IPS-18c (cell line): Measurements from ENCODE around the gene C11orf65.

ENCODE experiments used
- H3K4me3 ChIP-seq: 2 replicates; pipeline ENCODE4 v1.7.0; 2013; ENCODE audit warnings: low read depth, mild to moderate bottlenecking, low read length, moderate library complexity; ENCODE audit not compliant: insufficient read depth
- H3K9me3 ChIP-seq: one replicate; pipeline ENCODE4 v1.6.1; 2013; ENCODE audit warnings: mild to moderate bottlenecking, low read length, moderate library complexity; ENCODE audit not compliant: control insufficient read depth, insufficient read depth

Gene C11orf65

GRCh38 chr11:108467091-108467823 lies at the start of gene C11orf65:
Gene C11orf65 (minus strand): TSS chr11:108467529. CDS start chr11:108461559, 5,970 bp downstream.
- Histone ChIP-seq H3K9me3 (no peaks in the 10 kb centered on the region), H3K4me3 (peak within 1 kb of the TSS; percentile 78)

GRCh38 chr11:108516125-108516524 lies 48.8 kb upstream of the C11orf65 start:
- no peaks in the 10 kb centered on the region for H3K9me3 ChIP-seq
- H3K4me3 ChIP-seq = no peak overlapping the region

GRCh38 chr11:108512708-108513107 lies 45.4 kb upstream of the C11orf65 start:
- no peak overlapping the region for H3K4me3 ChIP-seq
- no peaks in the 10 kb centered on the region for H3K9me3 ChIP-seq

GRCh38 chr11:108511851-108512474 lies 44.6 kb upstream of the C11orf65 start:
- no peaks in the 10 kb centered on the region for H3K9me3 ChIP-seq
- no peak overlapping the region for H3K4me3 ChIP-seq

GRCh38 chr11:108508653-108509593 lies 41.6 kb upstream of the C11orf65 start:
- Histone ChIP-seq H3K4me3 (no peak overlapping the region), H3K9me3 (no peaks in the 10 kb centered on the region)

GRCh38 chr11:108501396-108501795 lies 34.1 kb upstream of the C11orf65 start:
- H3K9me3 ChIP-seq = no peaks in the 10 kb centered on the region
- H3K4me3 ChIP-seq = no peak overlapping the region

GRCh38 chr11:108500721-108501120 lies 33.4 kb upstream of the C11orf65 start:
- Histone ChIP-seq H3K9me3 (no peaks in the 10 kb centered on the region), H3K4me3 (no peak overlapping the region)

- no peaks in the 10 kb centered on the region for H3K9me3 ChIP-seq
- H3K4me3 ChIP-seq = no peak overlapping the region
These were observed 32.8 kb upstream of the C11orf65 start for GRCh38 chr11:108500169-108500568.

- H3K4me3 ChIP-seq = peak overlapping the region; percentile 75; the same call in 1 of the 2 replicates
- H3K9me3 ChIP-seq = no peaks in the 10 kb centered on the region
These were observed 31.6 kb upstream of the C11orf65 start for GRCh38 chr11:108498816-108499408.

- Histone ChIP-seq H3K4me3 (peak within 1 kb of the TSS; percentile 75), H3K9me3 (no peaks in the 10 kb centered on the region)
These were observed 30.9 kb upstream of the C11orf65 start, which contains the start of gene POGLUT3 for GRCh38 chr11:108498046-108498815. Gene POGLUT3 (minus strand): TSS chr11:108498384. CDS start chr11:108498366, 18 bp downstream.

GRCh38 chr11:108497317-108498045 lies 30.2 kb upstream of the C11orf65 start:
- Histone ChIP-seq H3K4me3 (peak overlapping the region; percentile 75), H3K9me3 (no peaks in the 10 kb centered on the region)

GRCh38 chr11:108496643-108497256 lies 29.4 kb upstream of the C11orf65 start:
- peak overlapping the region; percentile 75; the same call in 1 of the 2 replicates for H3K4me3 ChIP-seq
- no peaks in the 10 kb centered on the region for H3K9me3 ChIP-seq

GRCh38 chr11:108495326-108495725 lies 28.0 kb upstream of the C11orf65 start:
- H3K4me3 ChIP-seq = no peak overlapping the region
- no peaks in the 10 kb centered on the region for H3K9me3 ChIP-seq

- Histone ChIP-seq H3K9me3 (no peaks in the 10 kb centered on the region), H3K4me3 (no peak overlapping the region)
These were observed 26.9 kb upstream of the C11orf65 start for GRCh38 chr11:108494182-108494581.

- no peak overlapping the region for H3K4me3 ChIP-seq
- no peaks in the 10 kb centered on the region for H3K9me3 ChIP-seq
These were observed 24.6 kb upstream of the C11orf65 start for GRCh38 chr11:108491936-108492335.
